ENCODE results near the gene PKDCC.
A peak's percentile ranks its signal among the peaks of the same experiment; 100 is the strongest.

Gene PKDCC

DNA sequence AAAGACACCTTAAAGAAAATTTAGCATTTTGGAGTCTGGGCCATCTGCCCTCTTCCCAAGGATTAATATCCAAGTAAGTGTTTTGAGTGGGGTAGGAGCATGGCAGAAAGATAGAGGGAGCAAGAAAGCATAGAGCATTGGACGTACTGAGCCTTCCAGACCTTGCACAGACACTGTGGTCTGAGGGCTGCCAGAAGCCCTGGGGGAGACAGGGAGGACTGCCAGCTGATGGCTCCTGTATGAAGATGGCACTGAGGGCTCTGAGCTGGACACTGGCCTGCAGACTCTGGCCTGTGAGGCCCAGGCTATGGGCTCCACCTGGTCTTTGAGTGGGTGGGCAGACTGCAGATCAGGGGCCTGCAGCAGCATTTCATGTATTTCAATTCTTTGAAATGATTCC is 2.9 kb upstream of the PKDCC start:
- DNase-seq (ENCODE audit: low read depth), result no peak
- TF ChIP-seq, protein P1, sequence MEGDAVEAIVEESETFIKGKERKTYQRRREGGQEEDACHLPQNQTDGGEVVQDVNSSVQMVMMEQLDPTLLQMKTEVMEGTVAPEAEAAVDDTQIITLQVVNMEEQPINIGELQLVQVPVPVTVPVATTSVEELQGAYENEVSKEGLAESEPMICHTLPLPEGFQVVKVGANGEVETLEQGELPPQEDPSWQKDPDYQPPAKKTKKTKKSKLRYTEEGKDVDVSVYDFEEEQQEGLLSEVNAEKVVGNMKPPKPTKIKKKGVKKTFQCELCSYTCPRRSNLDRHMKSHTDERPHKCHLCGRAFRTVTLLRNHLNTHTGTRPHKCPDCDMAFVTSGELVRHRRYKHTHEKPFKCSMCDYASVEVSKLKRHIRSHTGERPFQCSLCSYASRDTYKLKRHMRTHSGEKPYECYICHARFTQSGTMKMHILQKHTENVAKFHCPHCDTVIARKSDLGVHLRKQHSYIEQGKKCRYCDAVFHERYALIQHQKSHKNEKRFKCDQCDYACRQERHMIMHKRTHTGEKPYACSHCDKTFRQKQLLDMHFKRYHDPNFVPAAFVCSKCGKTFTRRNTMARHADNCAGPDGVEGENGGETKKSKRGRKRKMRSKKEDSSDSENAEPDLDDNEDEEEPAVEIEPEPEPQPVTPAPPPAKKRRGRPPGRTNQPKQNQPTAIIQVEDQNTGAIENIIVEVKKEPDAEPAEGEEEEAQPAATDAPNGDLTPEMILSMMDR (conservative IDR thresholded peaks at IDR 0.05; ENCODE audit: control insufficient read depth, insufficient read depth, low read depth, low read length), result no peak
- H3K4me3 ChIP-seq (ENCODE audit: control insufficient read depth, low read depth, low read length), result no peak overlapping the region

GRCh38 chr2:42045352-42045751 is 2.5 kb upstream of the PKDCC start:
- TF ChIP-seq, protein P1 (conservative IDR thresholded peaks at IDR 0.05; ENCODE audit: control insufficient read depth, insufficient read depth, low read depth, low read length), result no peak
- no peak for DNase-seq (ENCODE audit: low read depth)
- H3K4me3 ChIP-seq (ENCODE audit: control insufficient read depth, low read depth, low read length), result no peak overlapping the region

DNA sequence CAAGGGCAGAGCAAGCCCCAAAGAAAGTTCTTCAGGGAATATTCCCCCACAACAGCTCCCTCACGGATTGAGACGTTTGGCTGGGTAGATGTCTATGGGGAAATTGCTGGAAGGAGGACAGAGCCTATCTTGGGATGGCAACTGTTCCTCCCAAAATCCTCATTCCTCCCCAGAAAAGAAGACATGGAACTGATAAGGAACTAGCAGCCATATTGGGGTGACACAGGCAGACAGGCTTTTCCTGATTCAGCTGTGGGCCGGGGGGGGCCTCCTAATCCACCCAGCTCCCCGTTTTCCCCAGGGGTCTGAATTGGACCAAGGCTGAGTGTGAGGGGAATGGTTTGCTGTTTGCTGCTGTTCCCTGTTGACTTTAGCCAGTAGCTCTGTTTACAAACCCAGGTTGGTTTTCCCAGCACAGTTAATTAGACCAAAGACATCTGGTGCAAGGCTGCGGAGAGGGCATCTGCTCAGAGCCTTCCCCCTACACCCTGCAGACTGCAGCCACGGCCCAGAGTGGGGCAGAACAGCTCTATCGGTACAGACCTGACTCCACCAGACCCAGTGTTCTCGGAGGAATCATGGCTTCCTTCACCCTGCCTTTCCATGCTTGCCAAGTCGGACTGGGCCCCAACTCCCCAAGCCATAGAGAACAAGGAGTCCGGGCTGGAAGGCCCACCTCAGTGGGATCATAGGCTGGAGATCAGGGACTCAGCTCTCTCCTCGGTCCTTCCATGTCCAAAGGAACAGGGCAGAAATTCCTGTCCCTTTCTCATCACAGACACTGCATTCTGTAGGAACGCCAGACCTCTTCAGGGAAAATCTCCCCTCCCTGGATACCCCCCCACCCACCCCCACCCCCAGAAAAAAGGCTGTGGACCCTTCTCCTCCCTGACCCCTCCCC is 1.7 kb upstream of the PKDCC start:
- TF ChIP-seq, protein P1 (conservative IDR thresholded peaks at IDR 0.05; ENCODE audit: control insufficient read depth, insufficient read depth, low read depth, low read length), result no peak
- no peak for DNase-seq (ENCODE audit: low read depth)
- no peak overlapping the region for H3K4me3 ChIP-seq (ENCODE audit: control insufficient read depth, low read depth, low read length)

DNA sequence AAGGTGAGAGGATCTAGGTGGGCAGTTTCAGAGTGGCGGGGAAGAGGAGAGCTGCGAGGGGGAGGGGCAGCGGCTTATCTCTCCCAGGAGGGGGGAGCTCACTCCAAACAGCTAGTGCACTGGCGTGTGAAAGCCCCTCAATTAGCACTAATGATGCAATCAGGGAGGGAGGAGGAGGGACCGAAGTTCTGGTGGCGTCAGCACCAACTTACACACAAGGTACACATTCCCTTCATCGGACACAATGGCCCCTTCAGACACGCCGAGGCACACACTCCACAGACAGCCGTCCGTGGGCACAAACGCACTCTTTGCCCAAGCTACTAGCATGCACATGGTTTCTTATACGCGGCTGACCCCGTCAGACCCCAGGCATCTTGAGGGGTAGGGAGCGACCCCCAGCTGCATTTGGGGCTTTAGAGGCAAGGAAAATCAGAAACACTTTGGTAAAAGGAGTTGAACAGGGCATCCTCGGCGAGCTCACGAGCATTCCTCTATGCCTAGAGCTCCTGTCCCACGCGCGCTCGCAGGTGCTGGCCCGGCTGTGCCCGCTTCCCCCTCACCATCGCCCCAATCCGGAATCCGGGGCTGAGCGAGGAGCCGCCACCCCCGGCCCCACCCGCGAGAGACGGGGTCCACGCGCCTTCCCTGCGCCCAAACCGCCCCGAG is 868 bp upstream of the PKDCC start:
- no peak for DNase-seq (ENCODE audit: low read depth)
- peak overlapping the region; percentile 54 for H3K4me3 ChIP-seq (ENCODE audit: control insufficient read depth, low read depth, low read length)
- TF ChIP-seq, protein P1 (conservative IDR thresholded peaks at IDR 0.05; ENCODE audit: control insufficient read depth, insufficient read depth, low read depth, low read length), result no peak

DNA sequence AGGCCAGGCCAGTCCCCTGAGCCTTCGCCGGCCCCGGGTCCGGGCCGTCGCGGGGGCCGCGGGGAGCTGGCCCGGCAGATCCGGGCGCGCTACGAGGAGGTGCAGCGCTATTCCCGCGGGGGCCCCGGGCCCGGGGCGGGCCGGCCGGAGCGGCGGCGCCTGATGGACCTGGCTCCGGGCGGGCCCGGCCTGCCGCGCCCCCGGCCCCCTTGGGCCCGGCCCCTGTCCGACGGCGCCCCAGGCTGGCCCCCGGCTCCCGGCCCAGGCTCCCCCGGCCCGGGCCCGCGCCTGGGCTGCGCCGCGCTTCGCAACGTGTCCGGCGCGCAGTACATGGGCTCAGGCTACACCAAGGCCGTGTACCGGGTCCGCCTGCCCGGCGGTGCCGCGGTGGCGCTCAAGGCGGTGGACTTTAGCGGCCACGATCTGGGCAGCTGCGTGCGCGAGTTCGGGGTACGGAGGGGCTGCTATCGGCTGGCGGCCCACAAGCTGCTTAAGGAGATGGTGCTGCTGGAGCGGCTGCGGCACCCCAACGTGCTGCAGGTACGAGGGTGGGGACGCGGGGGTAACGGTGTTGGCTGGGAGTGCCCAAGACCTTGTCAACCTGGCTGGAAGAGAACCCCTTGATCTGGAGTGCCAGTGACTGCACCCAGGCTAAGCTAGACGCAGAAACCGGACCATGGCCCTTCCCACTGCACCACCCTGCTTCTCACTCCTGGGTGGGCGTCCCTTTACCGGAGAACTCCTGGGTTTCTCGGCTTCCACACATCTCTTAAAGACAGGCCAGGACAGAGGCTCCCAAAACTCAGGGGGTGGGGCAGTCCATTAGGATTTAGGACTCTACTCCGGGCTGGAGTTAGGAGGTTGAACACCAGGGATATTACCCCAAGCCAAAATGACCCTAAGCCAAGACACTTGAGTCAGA is 739 bp downstream of the PKDCC start:
- H3K4me3 ChIP-seq (ENCODE audit: control insufficient read depth, low read depth, low read length), result peak overlapping the region; percentile 70
- peak; percentile 46 for DNase-seq (ENCODE audit: low read depth)
- TF ChIP-seq, protein P1 (conservative IDR thresholded peaks at IDR 0.05; ENCODE audit: control insufficient read depth, insufficient read depth, low read depth, low read length), result no peak

Data from fibroblast of mammary gland (primary cell).